SK-N-SH treated with all-trans-retinoic acid at 6 μM for 48 hours (cell line): ENCODE results near the gene IFI44L.

Experiments
- ATAC-seq: fragments of 200-7000 bp; cut with Tn5 transposase; 3 replicates; pipeline ENCODE4 v1.9.1; 2020; ENCODE audit warnings: mild to moderate bottlenecking, moderate library complexity
- ARNTL ChIP-seq: fragments of 450-650 bp; formaldehyde crosslinking; IDR thresholded peaks from 2 replicates; pipeline ENCODE4 v1.5.0; 2020; ENCODE audit warnings: low read depth, mild to moderate bottlenecking, moderate library complexity, borderline replicate concordance
- BACH2 ChIP-seq: fragments of 250-450 bp; sonication (Bioruptor Pico); IDR thresholded peaks from 2 replicates; pipeline ENCODE4 v1.9.0; 2021; ENCODE audit warnings: mild to moderate bottlenecking, borderline replicate concordance
- CSDC2 ChIP-seq: fragments of 250-450 bp; sonication (Bioruptor Pico); IDR thresholded peaks from 2 replicates; pipeline ENCODE4 v1.5.0; 2020; ENCODE audit warnings: mild to moderate bottlenecking, moderate library complexity
- CSRNP3 ChIP-seq: fragments of 250-450 bp; sonication (Bioruptor Pico); IDR thresholded peaks from 2 replicates; pipeline ENCODE4 v1.5.1; 2021; ENCODE audit warnings: mild to moderate bottlenecking, moderate library complexity
- ESRRG ChIP-seq: fragments of 250-450 bp; sonication (Bioruptor Pico); IDR thresholded peaks from 2 replicates; pipeline ENCODE4 v1.6.1; 2021; ENCODE audit warnings: mild to moderate bottlenecking
- GLIS3 ChIP-seq: fragments of 250-450 bp; sonication (Bioruptor Pico); IDR thresholded peaks from 2 replicates; pipeline ENCODE4 v1.5.0; 2020; ENCODE audit warnings: mild to moderate bottlenecking, moderate library complexity
- ISL1 ChIP-seq: fragments of 250-450 bp; sonication (Bioruptor Pico); IDR thresholded peaks from 2 replicates; pipeline ENCODE4 v2.1.2; 2022; ENCODE audit warnings: mild to moderate bottlenecking, moderate library complexity
- OSR1 ChIP-seq: fragments of 250-450 bp; sonication (Bioruptor Pico); IDR thresholded peaks from 2 replicates; pipeline ENCODE4 v1.8.0; 2022; ENCODE audit warnings: moderate library complexity, mild to moderate bottlenecking, inconsistent platforms
- PPARA ChIP-seq: fragments of 250-450 bp; sonication (Bioruptor Pico); IDR thresholded peaks from 2 replicates; pipeline ENCODE4 v1.5.0; 2020; ENCODE audit warnings: mild to moderate bottlenecking, borderline replicate concordance
- RARB ChIP-seq: fragments of 250-450 bp; sonication (Bioruptor Pico); IDR thresholded peaks from 2 replicates; pipeline ENCODE4 v1.8.0; 2021; ENCODE audit warnings: mild to moderate bottlenecking, moderate library complexity
- SNAI2 ChIP-seq: fragments of 250-450 bp; sonication (Bioruptor Pico); IDR thresholded peaks from 2 replicates; pipeline ENCODE4 v1.5.0; 2020; ENCODE audit warnings: mild to moderate bottlenecking, moderate library complexity
- TCF4 ChIP-seq: fragments of 250-450 bp; sonication (Bioruptor Pico); IDR thresholded peaks from 2 replicates; pipeline ENCODE4 v1.8.0; 2021; ENCODE audit warnings: mild to moderate bottlenecking, moderate library complexity, borderline replicate concordance
- TOX ChIP-seq: fragments of 250-450 bp; sonication (Bioruptor Pico); IDR thresholded peaks from 2 replicates; pipeline ENCODE4 v1.8.0; 2021; ENCODE audit warnings: mild to moderate bottlenecking, moderate library complexity, borderline replicate concordance
- ZC3H10 ChIP-seq: fragments of 250-450 bp; sonication (Bioruptor Pico); IDR thresholded peaks from 2 replicates; pipeline ENCODE4 v1.5.1; 2021; ENCODE audit warnings: mild to moderate bottlenecking, moderate library complexity
- ZFP3 ChIP-seq: fragments of 250-450 bp; sonication (Bioruptor Pico); IDR thresholded peaks from 2 replicates; pipeline ENCODE4 v1.5.0; 2020; ENCODE audit warnings: mild to moderate bottlenecking, moderate library complexity
- ZNF565 ChIP-seq: fragments of 450-650 bp; formaldehyde crosslinking; conservative IDR thresholded peaks from 2 replicates; pipeline ENCODE4 v1.5.0; 2020; ENCODE audit warnings: low read depth, mild to moderate bottlenecking, moderate library complexity
- ZNF70 ChIP-seq: fragments of 450-650 bp; formaldehyde crosslinking; IDR thresholded peaks from 2 replicates; pipeline ENCODE4 v1.5.0; 2020; ENCODE audit warnings: mild to moderate bottlenecking, moderate library complexity
- TF ChIP-seq, protein P1 (sequence below): fragments of 250-450 bp; sonication (Bioruptor Pico); IDR thresholded peaks from 2 replicates; pipeline ENCODE4 v1.5.1; 2020; ENCODE audit warnings: low read depth, mild to moderate bottlenecking, moderate library complexity
- TF ChIP-seq, protein P2 (sequence below): fragments of 250-450 bp; sonication (Bioruptor Pico); IDR thresholded peaks from 2 replicates; pipeline ENCODE4 v1.8.0; 2020; ENCODE audit warnings: mild to moderate bottlenecking, moderate library complexity, borderline replicate concordance
- TF ChIP-seq, protein P3 (sequence below): fragments of 250-450 bp; sonication (Bioruptor Pico); IDR thresholded peaks from 2 replicates; pipeline ENCODE4 v1.8.0; 2021; ENCODE audit warnings: low read depth, mild to moderate bottlenecking, moderate library complexity, borderline replicate concordance
- TF ChIP-seq, protein P4 (sequence below): fragments of 250-450 bp; sonication (Bioruptor Pico); IDR thresholded peaks from 2 replicates; pipeline ENCODE4 v1.5.0; 2020; ENCODE audit warnings: mild to moderate bottlenecking, moderate library complexity

Gene IFI44L

GRCh38 chr1:78619803-78620579 lies at the start of gene IFI44L:
IFI44L (plus strand) TSS chr1:78620448; CDS start chr1:78627916, 7,468 bp downstream.
- ATAC-seq = peak; percentile 65
- no peak for TF ChIP-seq OSR1 (CRISPR knock-in tag)
- TF ChIP-seq PPARA (CRISPR knock-in tag) = no peak
- TF ChIP-seq BACH2 (CRISPR knock-in tag) = no peak
- TF ChIP-seq, protein P1, sequence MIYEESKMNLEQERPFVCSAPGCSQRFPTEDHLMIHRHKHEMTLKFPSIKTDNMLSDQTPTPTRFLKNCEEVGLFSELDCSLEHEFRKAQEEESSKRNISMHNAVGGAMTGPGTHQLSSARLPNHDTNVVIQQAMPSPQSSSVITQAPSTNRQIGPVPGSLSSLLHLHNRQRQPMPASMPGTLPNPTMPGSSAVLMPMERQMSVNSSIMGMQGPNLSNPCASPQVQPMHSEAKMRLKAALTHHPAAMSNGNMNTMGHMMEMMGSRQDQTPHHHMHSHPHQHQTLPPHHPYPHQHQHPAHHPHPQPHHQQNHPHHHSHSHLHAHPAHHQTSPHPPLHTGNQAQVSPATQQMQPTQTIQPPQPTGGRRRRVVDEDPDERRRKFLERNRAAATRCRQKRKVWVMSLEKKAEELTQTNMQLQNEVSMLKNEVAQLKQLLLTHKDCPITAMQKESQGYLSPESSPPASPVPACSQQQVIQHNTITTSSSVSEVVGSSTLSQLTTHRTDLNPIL (CRISPR knock-in tag) = no peak
- TF ChIP-seq, protein P2, sequence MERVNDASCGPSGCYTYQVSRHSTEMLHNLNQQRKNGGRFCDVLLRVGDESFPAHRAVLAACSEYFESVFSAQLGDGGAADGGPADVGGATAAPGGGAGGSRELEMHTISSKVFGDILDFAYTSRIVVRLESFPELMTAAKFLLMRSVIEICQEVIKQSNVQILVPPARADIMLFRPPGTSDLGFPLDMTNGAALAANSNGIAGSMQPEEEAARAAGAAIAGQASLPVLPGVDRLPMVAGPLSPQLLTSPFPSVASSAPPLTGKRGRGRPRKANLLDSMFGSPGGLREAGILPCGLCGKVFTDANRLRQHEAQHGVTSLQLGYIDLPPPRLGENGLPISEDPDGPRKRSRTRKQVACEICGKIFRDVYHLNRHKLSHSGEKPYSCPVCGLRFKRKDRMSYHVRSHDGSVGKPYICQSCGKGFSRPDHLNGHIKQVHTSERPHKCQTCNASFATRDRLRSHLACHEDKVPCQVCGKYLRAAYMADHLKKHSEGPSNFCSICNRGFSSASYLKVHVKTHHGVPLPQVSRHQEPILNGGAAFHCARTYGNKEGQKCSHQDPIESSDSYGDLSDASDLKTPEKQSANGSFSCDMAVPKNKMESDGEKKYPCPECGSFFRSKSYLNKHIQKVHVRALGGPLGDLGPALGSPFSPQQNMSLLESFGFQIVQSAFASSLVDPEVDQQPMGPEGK (CRISPR knock-in tag) = no peak
- TF ChIP-seq ZNF70 = no peak
- no peak for TF ChIP-seq ARNTL (CRISPR knock-in tag)
- TF ChIP-seq, protein P3, sequence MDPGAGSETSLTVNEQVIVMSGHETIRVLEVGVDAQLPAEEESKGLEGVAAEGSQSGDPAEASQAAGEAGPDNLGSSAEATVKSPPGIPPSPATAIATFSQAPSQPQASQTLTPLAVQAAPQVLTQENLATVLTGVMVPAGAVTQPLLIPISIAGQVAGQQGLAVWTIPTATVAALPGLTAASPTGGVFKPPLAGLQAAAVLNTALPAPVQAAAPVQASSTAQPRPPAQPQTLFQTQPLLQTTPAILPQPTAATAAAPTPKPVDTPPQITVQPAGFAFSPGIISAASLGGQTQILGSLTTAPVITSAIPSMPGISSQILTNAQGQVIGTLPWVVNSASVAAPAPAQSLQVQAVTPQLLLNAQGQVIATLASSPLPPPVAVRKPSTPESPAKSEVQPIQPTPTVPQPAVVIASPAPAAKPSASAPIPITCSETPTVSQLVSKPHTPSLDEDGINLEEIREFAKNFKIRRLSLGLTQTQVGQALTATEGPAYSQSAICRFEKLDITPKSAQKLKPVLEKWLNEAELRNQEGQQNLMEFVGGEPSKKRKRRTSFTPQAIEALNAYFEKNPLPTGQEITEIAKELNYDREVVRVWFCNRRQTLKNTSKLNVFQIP (CRISPR knock-in tag) = no peak
- TF ChIP-seq CSRNP3 (CRISPR knock-in tag) = no peak
- TF ChIP-seq GLIS3 (CRISPR knock-in tag) = no peak
- no peak for TF ChIP-seq ZNF565 (CRISPR knock-in tag)
- TF ChIP-seq ISL1 (CRISPR knock-in tag) = no peak
- TF ChIP-seq ZC3H10 (CRISPR knock-in tag) = no peak

DNA sequence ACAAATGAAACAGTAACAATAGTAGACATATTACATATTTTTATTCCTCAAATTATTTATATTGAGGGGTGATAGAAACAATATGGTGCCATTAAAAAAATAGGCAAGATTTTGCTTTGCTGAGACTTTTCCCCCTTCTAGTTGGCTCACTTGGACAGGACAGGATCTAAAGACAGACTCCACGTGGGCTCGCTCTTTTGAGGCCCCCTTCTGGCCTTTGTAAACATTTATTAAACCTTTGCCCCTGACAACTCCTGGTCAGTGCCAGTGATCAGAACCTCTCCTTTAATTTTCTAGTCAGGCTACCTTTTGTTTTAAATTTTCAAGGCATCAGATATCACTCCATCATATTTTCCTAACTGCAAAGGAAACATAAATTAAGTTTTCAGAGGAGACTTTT lies 49.7 kb upstream of the IFI44L start:
- TF ChIP-seq ESRRG (CRISPR knock-in tag) = no peak
- no peak for TF ChIP-seq ZNF565 (CRISPR knock-in tag)
- no peak for TF ChIP-seq CSRNP3 (CRISPR knock-in tag)
- no peak for TF ChIP-seq RARB (CRISPR knock-in tag)
- no peak for TF ChIP-seq GLIS3 (CRISPR knock-in tag)
- 0 out of 3 replicates have a peak, but pooled peaks have one; percentile 34 for ATAC-seq

DNA sequence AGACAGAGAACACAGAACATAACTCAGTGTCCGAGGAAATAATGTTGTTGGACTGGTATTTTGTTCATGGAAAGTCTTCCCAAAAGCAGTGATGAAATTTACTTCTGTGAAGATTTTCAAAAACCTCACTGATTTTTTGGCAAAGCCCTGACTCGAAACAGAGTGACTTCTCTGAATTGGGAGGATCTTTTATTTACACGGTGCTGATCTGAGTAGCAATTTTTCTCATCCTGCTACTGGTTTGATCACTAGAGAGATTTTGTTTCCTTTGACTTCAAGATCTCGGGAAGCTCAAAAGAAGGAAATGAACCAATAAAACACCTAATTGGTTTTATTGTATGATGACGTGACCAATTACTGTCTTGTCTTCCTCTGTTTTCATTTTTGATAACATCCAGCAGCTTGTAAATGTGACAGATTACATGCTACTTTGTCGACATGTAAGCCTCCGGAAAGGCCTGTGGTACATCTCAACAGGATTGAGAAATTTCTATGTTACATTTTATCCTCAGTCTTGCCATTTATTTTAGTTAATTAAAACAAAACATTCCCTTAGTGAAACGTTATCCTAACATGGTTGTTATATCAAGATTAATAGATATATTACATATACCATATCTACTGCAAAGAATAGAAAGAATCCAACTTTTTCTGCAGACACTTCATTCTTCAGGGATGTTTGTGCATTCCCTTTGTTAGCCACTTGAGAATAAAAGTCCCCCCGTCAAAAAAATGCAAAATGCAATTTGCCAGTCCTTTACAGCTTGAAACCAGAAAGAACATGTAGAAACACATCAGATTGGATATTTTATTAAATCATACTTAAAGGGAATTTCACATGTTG lies 42.8 kb upstream of the IFI44L start:
- peak; percentile 69; the same call in 2 of the 3 replicates for ATAC-seq
- no peak for TF ChIP-seq RARB (CRISPR knock-in tag)
- TF ChIP-seq ZNF565 (CRISPR knock-in tag) = no peak
- no peak for TF ChIP-seq BACH2 (CRISPR knock-in tag)
- TF ChIP-seq, protein P4, sequence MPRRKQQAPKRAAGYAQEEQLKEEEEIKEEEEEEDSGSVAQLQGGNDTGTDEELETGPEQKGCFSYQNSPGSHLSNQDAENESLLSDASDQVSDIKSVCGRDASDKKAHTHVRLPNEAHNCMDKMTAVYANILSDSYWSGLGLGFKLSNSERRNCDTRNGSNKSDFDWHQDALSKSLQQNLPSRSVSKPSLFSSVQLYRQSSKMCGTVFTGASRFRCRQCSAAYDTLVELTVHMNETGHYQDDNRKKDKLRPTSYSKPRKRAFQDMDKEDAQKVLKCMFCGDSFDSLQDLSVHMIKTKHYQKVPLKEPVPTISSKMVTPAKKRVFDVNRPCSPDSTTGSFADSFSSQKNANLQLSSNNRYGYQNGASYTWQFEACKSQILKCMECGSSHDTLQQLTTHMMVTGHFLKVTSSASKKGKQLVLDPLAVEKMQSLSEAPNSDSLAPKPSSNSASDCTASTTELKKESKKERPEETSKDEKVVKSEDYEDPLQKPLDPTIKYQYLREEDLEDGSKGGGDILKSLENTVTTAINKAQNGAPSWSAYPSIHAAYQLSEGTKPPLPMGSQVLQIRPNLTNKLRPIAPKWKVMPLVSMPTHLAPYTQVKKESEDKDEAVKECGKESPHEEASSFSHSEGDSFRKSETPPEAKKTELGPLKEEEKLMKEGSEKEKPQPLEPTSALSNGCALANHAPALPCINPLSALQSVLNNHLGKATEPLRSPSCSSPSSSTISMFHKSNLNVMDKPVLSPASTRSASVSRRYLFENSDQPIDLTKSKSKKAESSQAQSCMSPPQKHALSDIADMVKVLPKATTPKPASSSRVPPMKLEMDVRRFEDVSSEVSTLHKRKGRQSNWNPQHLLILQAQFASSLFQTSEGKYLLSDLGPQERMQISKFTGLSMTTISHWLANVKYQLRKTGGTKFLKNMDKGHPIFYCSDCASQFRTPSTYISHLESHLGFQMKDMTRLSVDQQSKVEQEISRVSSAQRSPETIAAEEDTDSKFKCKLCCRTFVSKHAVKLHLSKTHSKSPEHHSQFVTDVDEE = peak; percentile 56; the same call in 1 of the 2 replicates
- TF ChIP-seq ZFP3 (CRISPR knock-in tag) = 0 out of 2 replicates have a peak, but pooled peaks have one; percentile 55
- no peak for TF ChIP-seq OSR1 (CRISPR knock-in tag)
- TF ChIP-seq TCF4 (CRISPR knock-in tag) = peak; percentile 93
- 0 out of 2 replicates have a peak, but pooled peaks have one; percentile 71 for TF ChIP-seq SNAI2 (CRISPR knock-in tag)
- 0 out of 2 replicates have a peak, but pooled peaks have one; percentile 8 for TF ChIP-seq ARNTL (CRISPR knock-in tag)
- TF ChIP-seq CSDC2 (CRISPR knock-in tag) = 0 out of 2 replicates have a peak, but pooled peaks have one; percentile 83
- TF ChIP-seq, protein P3 (CRISPR knock-in tag) = peak; percentile 55; the same call in 1 of the 2 replicates
- no peak for TF ChIP-seq GLIS3 (CRISPR knock-in tag)
- TF ChIP-seq ISL1 (CRISPR knock-in tag) = peak; percentile 97
- TF ChIP-seq ZC3H10 (CRISPR knock-in tag) = peak; percentile 14; the same call in 1 of the 2 replicates
- TF ChIP-seq TOX (CRISPR knock-in tag) = no peak
- TF ChIP-seq ZNF70 = peak; percentile 22; the same call in 1 of the 2 replicates
